T-helper 2 cell treated with Interferon-gamma antibody and Interleukin-4, amounts not matched to agents 5 μg/mL and 100 μg/mL, for 36 hours (primary cell): ENCODE measurements around the gene SELENBP1.
"Not testable (repeated sequence)": the region's sequence is repeated elsewhere in the genome, so short reads cannot be mapped to it uniquely, and the experiment has no call there.

Experiments
- DNase-seq: peaks from one replicate; pipeline ENCODE4 v3.0.0; 2021; ENCODE audit warnings: low spot score
- H3K27ac Mint-ChIP-seq: one replicate; pipeline ENCODE4 v1.8.0; 2021; ENCODE audit warnings: mild to moderate bottlenecking, mixed read lengths
- H3K27me3 Mint-ChIP-seq: one replicate; pipeline ENCODE4 v1.8.0; 2021; ENCODE audit warnings: low read depth, mixed read lengths
- H3K36me3 Mint-ChIP-seq: one replicate; pipeline ENCODE4 v1.8.0; 2021; ENCODE audit warnings: low read depth, mixed read lengths
- H3K4me1 Mint-ChIP-seq: one replicate; pipeline ENCODE4 v1.8.0; 2021; ENCODE audit warnings: low read depth, mixed read lengths
- H3K4me3 Mint-ChIP-seq: one replicate; pipeline ENCODE4 v1.8.0; 2022; ENCODE audit warnings: mild to moderate bottlenecking, moderate library complexity, mixed read lengths
- H3K9me3 Mint-ChIP-seq: one replicate; pipeline ENCODE4 v1.8.0; 2021; ENCODE audit warnings: mixed read lengths

Gene SELENBP1

GRCh38 chr1:151399324-151400171 is 27.0 kb upstream of the SELENBP1 start, which contains the start of gene PSMB4:
PSMB4 (plus strand) TSS chr1:151399573; CDS start chr1:151399588, 15 bp downstream.
- Mint-ChIP-seq H3K36me3 (peaks cover 45% of the 10 kb centered on the region), H3K27ac (peak within 1 kb of the TSS; percentile 100), H3K4me3 (peak within 1 kb of the TSS; percentile 96), H3K9me3 (no peaks in the 10 kb centered on the region), H3K27me3 (peaks cover 5% of the 10 kb centered on the region), H3K4me1 (peaks cover 16% of the 10 kb centered on the region)
- peak; percentile 80 for DNase-seq

- H3K4me3 Mint-ChIP-seq, H3K27ac Mint-ChIP-seq, DNase-seq, H3K9me3 Mint-ChIP-seq: not testable (repeated sequence)
- Mint-ChIP-seq H3K36me3 (peaks cover 20% of the 10 kb centered on the region), H3K27me3 (peaks cover 26% of the 10 kb centered on the region), H3K4me1 (peaks cover 15% of the 10 kb centered on the region)
These were observed 23.8 kb upstream of the SELENBP1 start for GRCh38 chr1:151396265-151396664.

- Mint-ChIP-seq H3K4me3 (no peak overlapping the region), H3K9me3 (no peaks in the 10 kb centered on the region), H3K27me3 (peaks cover 26% of the 10 kb centered on the region), H3K36me3 (no peaks in the 10 kb centered on the region), H3K27ac (no peak overlapping the region), H3K4me1 (no peaks in the 10 kb centered on the region)
- DNase-seq, result no peak
These were observed 21.1 kb upstream of the SELENBP1 start for GRCh38 chr1:151393583-151393982.

GRCh38 chr1:151391079-151391563 is 18.6 kb upstream of the SELENBP1 start:
- no peak for DNase-seq
- Mint-ChIP-seq H3K4me3 (no peak overlapping the region), H3K36me3 (no peaks in the 10 kb centered on the region), H3K4me1 (peaks cover 5% of the 10 kb centered on the region), H3K27ac (no peak overlapping the region), H3K27me3 (peaks cover 23% of the 10 kb centered on the region), H3K9me3 (no peaks in the 10 kb centered on the region)

GRCh38 chr1:151390221-151391078 is 17.9 kb upstream of the SELENBP1 start:
- H3K4me1 Mint-ChIP-seq, H3K9me3 Mint-ChIP-seq, H3K36me3 Mint-ChIP-seq, DNase-seq, H3K27ac Mint-ChIP-seq, H3K4me3 Mint-ChIP-seq: not testable (repeated sequence)
- peaks cover 23% of the 10 kb centered on the region for H3K27me3 Mint-ChIP-seq

GRCh38 chr1:151386002-151386401 is 13.5 kb upstream of the SELENBP1 start:
- no peaks in the 10 kb centered on the region for H3K9me3 Mint-ChIP-seq
- peaks cover 5% of the 10 kb centered on the region for H3K4me1 Mint-ChIP-seq
- no peak for DNase-seq
- no peaks in the 10 kb centered on the region for H3K36me3 Mint-ChIP-seq
- no peak overlapping the region for H3K4me3 Mint-ChIP-seq
- no peaks in the 10 kb centered on the region for H3K27me3 Mint-ChIP-seq
- no peak overlapping the region for H3K27ac Mint-ChIP-seq

- Mint-ChIP-seq H3K4me3 (no peak overlapping the region), H3K36me3 (no peaks in the 10 kb centered on the region), H3K4me1 (peaks cover 5% of the 10 kb centered on the region), H3K27me3 (no peaks in the 10 kb centered on the region), H3K27ac (no peak overlapping the region), H3K9me3 (no peaks in the 10 kb centered on the region)
- DNase-seq, result no peak
These were observed 12.1 kb upstream of the SELENBP1 start for GRCh38 chr1:151384584-151384983.

- no peak overlapping the region for H3K27ac Mint-ChIP-seq
- H3K27me3 Mint-ChIP-seq, result peaks cover 4% of the 10 kb centered on the region
- H3K4me3 Mint-ChIP-seq, result no peak overlapping the region
- no peaks in the 10 kb centered on the region for H3K9me3 Mint-ChIP-seq
- peaks cover 2% of the 10 kb centered on the region for H3K4me1 Mint-ChIP-seq
- H3K36me3 Mint-ChIP-seq, result no peaks in the 10 kb centered on the region
- DNase-seq, result no peak
These were observed 4.8 kb upstream of the SELENBP1 start for GRCh38 chr1:151377150-151377884.

- no peaks in the 10 kb centered on the region for H3K36me3 Mint-ChIP-seq
- DNase-seq, result no peak
- no peak overlapping the region for H3K27ac Mint-ChIP-seq
- H3K9me3 Mint-ChIP-seq, result no peaks in the 10 kb centered on the region
- H3K27me3 Mint-ChIP-seq, result peaks cover 3% of the 10 kb centered on the region
- H3K4me1 Mint-ChIP-seq, result peaks cover 2% of the 10 kb centered on the region
- no peak overlapping the region for H3K4me3 Mint-ChIP-seq
These were observed 691 bp upstream of the SELENBP1 start for GRCh38 chr1:151373196-151373595.

GRCh38 chr1:151371370-151372057 is 991 bp downstream of the SELENBP1 start:
- no peak for DNase-seq
- H3K4me1 Mint-ChIP-seq, result peaks cover 2% of the 10 kb centered on the region
- H3K4me3 Mint-ChIP-seq, result no peak overlapping the region
- H3K27me3 Mint-ChIP-seq, result peaks cover 3% of the 10 kb centered on the region
- H3K36me3 Mint-ChIP-seq, result no peaks in the 10 kb centered on the region
- no peak overlapping the region for H3K27ac Mint-ChIP-seq
- H3K9me3 Mint-ChIP-seq, result no peaks in the 10 kb centered on the region

- Mint-ChIP-seq H3K9me3 (no peaks in the 10 kb centered on the region), H3K36me3 (no peaks in the 10 kb centered on the region)
These were observed 2.1 kb downstream of the SELENBP1 start for GRCh38 chr1:151370211-151370911.

GRCh38 chr1:151369621-151370048 is 2.9 kb downstream of the SELENBP1 start:
- Mint-ChIP-seq H3K4me1 (peaks cover 2% of the 10 kb centered on the region), H3K4me3 (no peak overlapping the region), H3K9me3 (no peaks in the 10 kb centered on the region), H3K27me3 (no peaks in the 10 kb centered on the region), H3K27ac (no peak overlapping the region), H3K36me3 (no peaks in the 10 kb centered on the region)
- DNase-seq, result no peak

More at GRCh38 chr1:151370211-151370911, 2.1 kb downstream of the SELENBP1 start:
- peaks cover 3% of the 10 kb centered on the region for H3K27me3 Mint-ChIP-seq
- H3K4me1 Mint-ChIP-seq, result peaks cover 2% of the 10 kb centered on the region
- H3K4me3 Mint-ChIP-seq, result no peak overlapping the region
- H3K27ac Mint-ChIP-seq, result no peak overlapping the region
- no peak for DNase-seq

- Mint-ChIP-seq H3K27me3 (no peaks in the 10 kb centered on the region), H3K4me1 (peaks cover 2% of the 10 kb centered on the region), H3K4me3 (no peak overlapping the region), H3K27ac (no peak overlapping the region), H3K36me3 (no peaks in the 10 kb centered on the region), H3K9me3 (no peaks in the 10 kb centered on the region)
- no peak for DNase-seq
These were observed 3.2 kb downstream of the SELENBP1 start for GRCh38 chr1:151369302-151369610.
